MM.1S (cell line): ENCODE measurements around the gene NANS.

ENCODE experiments used
- EZH2 ChIP-seq: fragments of 300-600 bp; sonication (generic); optimal IDR thresholded peaks from 2 replicates; pipeline ENCODE3; 2017; ENCODE audit warnings: low read depth, mild to moderate bottlenecking, antibody characterized with exemption, low read length, mixed read lengths
- EZH2phosphoT487 ChIP-seq: fragments of 300-600 bp; sonication (generic); IDR thresholded peaks from 2 replicates; pipeline ENCODE4 v1.6.1; 2018; ENCODE audit warnings: antibody characterized with exemption, low read length
- TF ChIP-seq, protein P1 (sequence below): fragments of 300-600 bp; sonication (generic); IDR thresholded peaks from 2 replicates; pipeline ENCODE4 v1.5.1; 2016; ENCODE audit warnings: antibody characterized with exemption, low read length, mixed read lengths

- TF ChIP-seq, protein P1, sequence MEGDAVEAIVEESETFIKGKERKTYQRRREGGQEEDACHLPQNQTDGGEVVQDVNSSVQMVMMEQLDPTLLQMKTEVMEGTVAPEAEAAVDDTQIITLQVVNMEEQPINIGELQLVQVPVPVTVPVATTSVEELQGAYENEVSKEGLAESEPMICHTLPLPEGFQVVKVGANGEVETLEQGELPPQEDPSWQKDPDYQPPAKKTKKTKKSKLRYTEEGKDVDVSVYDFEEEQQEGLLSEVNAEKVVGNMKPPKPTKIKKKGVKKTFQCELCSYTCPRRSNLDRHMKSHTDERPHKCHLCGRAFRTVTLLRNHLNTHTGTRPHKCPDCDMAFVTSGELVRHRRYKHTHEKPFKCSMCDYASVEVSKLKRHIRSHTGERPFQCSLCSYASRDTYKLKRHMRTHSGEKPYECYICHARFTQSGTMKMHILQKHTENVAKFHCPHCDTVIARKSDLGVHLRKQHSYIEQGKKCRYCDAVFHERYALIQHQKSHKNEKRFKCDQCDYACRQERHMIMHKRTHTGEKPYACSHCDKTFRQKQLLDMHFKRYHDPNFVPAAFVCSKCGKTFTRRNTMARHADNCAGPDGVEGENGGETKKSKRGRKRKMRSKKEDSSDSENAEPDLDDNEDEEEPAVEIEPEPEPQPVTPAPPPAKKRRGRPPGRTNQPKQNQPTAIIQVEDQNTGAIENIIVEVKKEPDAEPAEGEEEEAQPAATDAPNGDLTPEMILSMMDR: no peak
- TF ChIP-seq EZH2 (no peak), EZH2phosphoT487 (no peak)
Measured at GRCh38 chr9:98084396-98084795, 27.9 kb downstream of the NANS start.
